Measurements from ENCODE around the gene CPVL.
"Not testable (repeated sequence)": the region's sequence is repeated elsewhere in the genome, so short reads cannot be mapped to it uniquely, and the experiment has no call there.

Gene CPVL

GRCh38 chr7:29096446-29096730 is 49.9 kb downstream of the CPVL start:
- Histone ChIP-seq H3K9ac (no peak overlapping the region), H3K4me2 (no peak overlapping the region), H3K4me1 (peaks cover 2 to 7% (median 5%) of the 10 kb centered on the region in 10 experiments; a peak in 18 of 20 replicates), H3K4me3 (no peak overlapping the region), H3K9me3 (replicated peaks in 1 of 11) (0 out of 22 replicates have a peak, but pooled peaks cover 0 to 8% (median 0%) of the 10 kb centered on the region in 11 experiments), H3K27me3 (peaks cover 0 to 97% (median 0%) of the 10 kb centered on the region in 11 experiments; a peak in 5 of 22 replicates), H3K36me3 (no peaks in the 10 kb centered on the region), H4K20me1 (peaks cover 0 to 4% (median 0%) of the 10 kb centered on the region in 11 experiments; a peak in 1 of 22 replicates), H3K27ac (no peak overlapping the region)
- TF ChIP-seq Cebpa-rat (IDR thresholded peaks at IDR 0.05), result no peak

- no peak overlapping the region for H3K9ac ChIP-seq
- H3K4me1 ChIP-seq, result peaks cover 8 to 13% (median 10%) of the 10 kb centered on the region in 10 experiments; a peak in 19 of 20 replicates
- no peak overlapping the region for H3K4me2 ChIP-seq
- peaks cover 0 to 4% (median 0%) of the 10 kb centered on the region in 11 experiments; a peak in 1 of 22 replicates for H4K20me1 ChIP-seq
- H3K36me3 ChIP-seq, result no peaks in the 10 kb centered on the region
- peaks cover 0 to 97% (median 0%) of the 10 kb centered on the region in 11 experiments; a peak in 5 of 22 replicates for H3K27me3 ChIP-seq
- no peak overlapping the region for H3K27ac ChIP-seq
- no peak for TF ChIP-seq Cebpa-rat (IDR thresholded peaks at IDR 0.05)
- H3K9me3 ChIP-seq (replicated peaks in 1 of 11), result 0 out of 22 replicates have a peak, but pooled peaks cover 0 to 8% (median 0%) of the 10 kb centered on the region in 11 experiments
- no peak overlapping the region for H3K4me3 ChIP-seq
These were observed 50.5 kb downstream of the CPVL start for GRCh38 chr7:29095631-29096445.

GRCh38 chr7:29093091-29093490 is 53.2 kb downstream of the CPVL start:
- not testable (repeated sequence) for H3K4me3 ChIP-seq; H3K36me3 ChIP-seq; H4K20me1 ChIP-seq; H3K27ac ChIP-seq; H3K4me2 ChIP-seq; H3K9ac ChIP-seq; H3K9me3 ChIP-seq (replicated peaks in 1 of 11)
- peaks cover 14 to 24% (median 19%) of the 10 kb centered on the region in 10 experiments for H3K4me1 ChIP-seq
- H3K27me3 ChIP-seq, result peaks cover 0 to 93% (median 0%) of the 10 kb centered on the region in 11 experiments; a peak in 5 of 22 replicates

- Histone ChIP-seq H3K36me3 (no peaks in the 10 kb centered on the region), H3K9ac (peak overlapping the region in 8 of 11 experiments; percentile 14 to 62 (median 38); a peak in 10 of 22 replicates), H3K4me2 (peak overlapping the region; percentile 26 to 82 (median 71)), H3K27me3 (peaks cover 0 to 92% (median 0%) of the 10 kb centered on the region in 11 experiments; a peak in 5 of 22 replicates), H3K27ac (peak overlapping the region in 8 of 11 experiments; percentile 24 to 58 (median 44); a peak in 13 of 22 replicates), H3K4me1 (peaks cover 21 to 35% (median 27%) of the 10 kb centered on the region in 10 experiments), H3K4me3 (peak overlapping the region in 3 of 10 experiments; percentile 13 to 42 (median 14); a peak in 1 of 20 replicates), H3K9me3 (replicated peaks in 1 of 11) (0 out of 22 replicates have a peak, but pooled peaks cover 0 to 4% (median 0%) of the 10 kb centered on the region in 11 experiments), H4K20me1 (no peaks in the 10 kb centered on the region)
- TF ChIP-seq Cebpa-rat (IDR thresholded peaks at IDR 0.05), result no peak
These were observed 54.6 kb downstream of the CPVL start for GRCh38 chr7:29091715-29092114.

- H3K36me3 ChIP-seq, result no peaks in the 10 kb centered on the region
- peaks cover 0 to 91% (median 0%) of the 10 kb centered on the region in 11 experiments; a peak in 5 of 22 replicates for H3K27me3 ChIP-seq
- H3K4me2 ChIP-seq, result peak overlapping the region; percentile 26 to 82 (median 71)
- peak overlapping the region in 8 of 11 experiments; percentile 24 to 58 (median 44); a peak in 13 of 22 replicates for H3K27ac ChIP-seq
- 0 out of 22 replicates have a peak, but pooled peaks cover 0 to 4% (median 0%) of the 10 kb centered on the region in 11 experiments for H3K9me3 ChIP-seq (replicated peaks in 1 of 11)
- peak overlapping the region in 8 of 11 experiments; percentile 14 to 62 (median 38); a peak in 10 of 22 replicates for H3K9ac ChIP-seq
- no peak for TF ChIP-seq Cebpa-rat (IDR thresholded peaks at IDR 0.05)
- no peaks in the 10 kb centered on the region for H4K20me1 ChIP-seq
- peak overlapping the region in 4 of 10 experiments; percentile 13 to 42 (median 15); a peak in 1 of 20 replicates for H3K4me3 ChIP-seq
- H3K4me1 ChIP-seq, result peaks cover 21 to 35% (median 27%) of the 10 kb centered on the region in 10 experiments
These were observed 55.3 kb downstream of the CPVL start for GRCh38 chr7:29090836-29091601.

- H3K9me3 ChIP-seq (replicated peaks in 1 of 11), result 0 out of 22 replicates have a peak, but pooled peaks cover 0 to 4% (median 0%) of the 10 kb centered on the region in 11 experiments
- TF ChIP-seq Cebpa-rat (IDR thresholded peaks at IDR 0.05), result no peak
- no peaks in the 10 kb centered on the region for H3K36me3 ChIP-seq
- H3K9ac ChIP-seq, result no peak overlapping the region
- H3K4me2 ChIP-seq, result peak overlapping the region in 9 of 11 experiments; percentile 62 to 82 (median 77); a peak in 15 of 22 replicates
- H3K4me3 ChIP-seq, result no peak overlapping the region
- no peaks in the 10 kb centered on the region for H4K20me1 ChIP-seq
- peaks cover 23 to 38% (median 28%) of the 10 kb centered on the region in 10 experiments for H3K4me1 ChIP-seq
- no peak overlapping the region for H3K27ac ChIP-seq
- H3K27me3 ChIP-seq, result peaks cover 0 to 90% (median 0%) of the 10 kb centered on the region in 11 experiments; a peak in 5 of 22 replicates
These were observed 56.1 kb downstream of the CPVL start for GRCh38 chr7:29090151-29090805.

- H3K27ac ChIP-seq, result no peak overlapping the region
- H4K20me1 ChIP-seq, result peaks cover 0 to 3% (median 0%) of the 10 kb centered on the region in 11 experiments; a peak in 4 of 22 replicates
- H3K4me3 ChIP-seq, result no peak overlapping the region
- TF ChIP-seq Cebpa-rat (IDR thresholded peaks at IDR 0.05), result no peak
- no peak overlapping the region for H3K9ac ChIP-seq
- H3K9me3 ChIP-seq (replicated peaks in 1 of 11), result no peaks in the 10 kb centered on the region
- H3K27me3 ChIP-seq, result peaks cover 0 to 84% (median 0%) of the 10 kb centered on the region in 11 experiments; a peak in 8 of 22 replicates
- peaks cover 23 to 50% (median 32%) of the 10 kb centered on the region in 10 experiments for H3K4me1 ChIP-seq
- peak overlapping the region; percentile 0 to 68 (median 35); a peak in 19 of 22 replicates for H3K4me2 ChIP-seq
- H3K36me3 ChIP-seq, result no peaks in the 10 kb centered on the region
These were observed 58.5 kb downstream of the CPVL start for GRCh38 chr7:29087840-29088170.

- Histone ChIP-seq H3K4me1 (peaks cover 22 to 46% (median 29%) of the 10 kb centered on the region in 10 experiments), H3K4me2 (no peak overlapping the region), H3K27ac (no peak overlapping the region), H3K9me3 (replicated peaks in 1 of 11) (no peaks in the 10 kb centered on the region), H3K27me3 (peaks cover 0 to 84% (median 0%) of the 10 kb centered on the region in 11 experiments; a peak in 8 of 22 replicates), H4K20me1 (peaks cover 0 to 3% (median 0%) of the 10 kb centered on the region in 11 experiments; a peak in 4 of 22 replicates), H3K9ac (no peak overlapping the region), H3K4me3 (no peak overlapping the region), H3K36me3 (no peaks in the 10 kb centered on the region)
- TF ChIP-seq Cebpa-rat (IDR thresholded peaks at IDR 0.05), result no peak
These were observed 59.8 kb downstream of the CPVL start for GRCh38 chr7:29086545-29086944.
